HTR-8/SVneo (cell line): ENCODE results near the gene HHAT.

ENCODE experiments used
- DNase-seq: peaks from one replicate; pipeline ENCODE4 v3.0.0; 2011; ENCODE audit warnings: low spot score, mixed read lengths; ENCODE audit not compliant: insufficient read length
- FAIRE-seq: peaks from 2 replicates; lab custom pipeline; 2011; peaks lifted over from hg19 to GRCh38; lab: Jason Lieb, UNC

Gene HHAT

DNA sequence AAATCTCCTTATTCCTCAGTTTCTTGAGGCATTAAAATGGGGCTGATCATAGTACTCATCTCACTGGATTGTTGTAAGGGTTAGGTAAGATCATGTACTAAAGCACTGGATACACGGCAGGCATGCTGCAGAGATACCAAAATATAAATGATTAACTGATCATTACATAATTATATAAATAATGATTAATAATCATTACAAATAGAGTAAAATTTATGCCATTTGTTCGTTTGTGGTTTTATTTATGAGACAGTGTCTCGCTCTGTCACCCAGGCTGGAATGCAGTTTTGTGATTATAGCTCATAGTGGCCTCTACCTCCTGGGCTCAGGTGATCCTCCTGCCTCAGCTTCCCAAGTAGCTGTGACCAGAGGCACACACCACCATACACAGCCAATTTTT is 140.7 kb downstream of the HHAT start:
- DNase-seq, result no peak
- FAIRE-seq, result no peak

DNA sequence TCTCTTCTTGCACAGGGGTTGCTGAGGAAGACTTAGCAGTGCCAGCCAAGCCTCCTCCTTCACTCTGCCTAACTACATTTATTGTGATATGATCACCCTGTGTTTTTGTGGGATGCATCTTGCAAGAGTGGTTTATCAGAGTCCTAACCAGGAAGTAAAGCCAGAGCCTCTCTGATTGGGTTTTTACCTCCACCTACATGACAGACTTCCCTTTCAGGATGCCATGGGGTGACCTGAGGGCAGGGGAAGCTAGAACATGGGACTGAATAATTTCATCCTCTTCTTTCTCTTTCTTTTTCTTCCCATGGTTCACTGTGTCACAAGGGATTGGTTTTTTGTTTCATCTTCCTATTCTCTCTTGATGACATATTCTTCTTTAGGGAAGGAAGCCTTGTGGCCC is 146.6 kb downstream of the HHAT start:
- DNase-seq (no peak), FAIRE-seq (no peak)

DNA sequence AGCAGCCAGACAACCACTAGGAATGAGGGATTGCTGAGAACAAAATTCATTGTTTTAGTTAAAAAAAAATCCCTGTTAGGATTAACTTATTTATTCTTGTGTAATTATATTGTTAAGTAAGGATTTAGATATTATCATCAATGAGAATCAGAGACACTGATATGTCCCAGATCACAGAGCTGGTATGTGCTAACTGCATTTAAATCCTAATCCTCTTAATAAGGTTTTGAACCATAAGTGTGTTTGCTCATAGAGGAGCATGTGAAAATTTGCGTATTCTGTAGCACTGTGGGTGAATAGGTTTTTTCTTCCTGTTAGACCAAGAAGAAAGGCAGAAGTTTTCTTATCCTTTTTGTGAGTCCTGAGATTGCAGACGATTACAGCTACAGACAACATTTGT is 147.1 kb downstream of the HHAT start:
- DNase-seq, result no peak
- no peak for FAIRE-seq

DNA sequence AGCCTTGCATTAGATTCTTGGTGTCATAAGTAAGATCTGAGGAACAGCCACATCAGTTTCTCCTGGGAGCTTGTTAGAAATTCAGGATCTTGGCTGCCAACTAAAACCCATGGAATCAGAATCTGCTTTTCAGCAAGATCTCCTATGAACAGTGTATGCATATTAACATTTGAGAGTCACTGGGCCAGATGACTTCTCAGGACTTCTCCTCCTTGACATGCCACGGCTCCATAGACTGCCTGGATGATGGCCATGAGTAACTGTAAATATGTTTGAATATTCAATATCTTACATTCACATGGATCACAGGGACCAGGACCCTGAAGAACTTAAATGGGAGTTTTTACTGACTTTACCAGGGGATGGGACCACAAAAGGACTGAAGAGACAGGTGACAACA is 148.0 kb downstream of the HHAT start:
- no peak for DNase-seq
- FAIRE-seq, result no peak

DNA sequence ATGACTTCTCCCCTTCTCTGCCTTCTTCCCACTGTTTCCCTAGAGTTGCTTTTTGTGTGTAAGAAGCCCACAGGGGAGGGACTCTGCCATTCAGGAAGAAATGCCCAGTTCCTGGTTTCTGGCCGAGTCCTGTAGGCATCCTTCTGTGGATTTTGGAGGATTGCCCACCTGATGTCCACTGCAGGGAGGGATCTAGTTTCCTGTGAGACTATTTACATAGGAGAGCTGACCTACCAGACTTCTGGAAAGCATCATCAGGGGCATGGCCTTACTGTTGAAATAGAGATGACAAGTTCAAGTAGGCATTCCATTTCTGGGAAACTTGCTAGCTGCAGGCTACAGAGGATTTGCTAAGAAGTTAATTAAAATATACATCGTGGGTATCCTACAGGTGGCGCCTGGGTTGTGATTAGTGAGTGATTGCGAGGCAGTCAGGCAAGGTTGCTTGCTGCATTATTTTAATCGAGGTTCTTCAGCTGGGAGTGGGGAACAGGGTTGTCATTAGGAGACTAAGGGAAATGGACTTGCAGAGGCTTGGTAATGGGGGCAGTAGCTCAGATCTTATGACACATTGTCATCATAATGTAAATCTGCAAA is 148.7 kb downstream of the HHAT start:
- FAIRE-seq (no peak), DNase-seq (peak; percentile 4)

DNA sequence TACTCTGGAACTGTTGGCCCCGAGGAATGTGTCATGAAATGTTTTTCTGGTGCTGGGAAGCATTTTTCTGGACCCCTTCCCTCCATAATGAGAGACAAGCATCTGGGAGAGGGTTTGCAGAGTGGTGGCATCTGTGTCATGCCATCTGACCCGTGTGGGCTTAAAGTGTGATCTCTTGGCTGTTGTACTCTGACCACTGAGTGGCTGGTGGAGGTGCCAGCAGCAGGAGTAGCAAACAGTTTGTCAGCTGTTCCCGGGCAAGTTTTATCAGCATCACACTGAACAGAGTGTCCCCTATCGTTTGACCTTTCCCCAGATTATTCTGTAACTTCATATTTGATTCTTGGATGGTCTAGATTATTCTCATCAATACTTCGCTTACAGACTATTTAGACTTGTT is 150.1 kb downstream of the HHAT start:
- FAIRE-seq, result no peak
- DNase-seq, result no peak

DNA sequence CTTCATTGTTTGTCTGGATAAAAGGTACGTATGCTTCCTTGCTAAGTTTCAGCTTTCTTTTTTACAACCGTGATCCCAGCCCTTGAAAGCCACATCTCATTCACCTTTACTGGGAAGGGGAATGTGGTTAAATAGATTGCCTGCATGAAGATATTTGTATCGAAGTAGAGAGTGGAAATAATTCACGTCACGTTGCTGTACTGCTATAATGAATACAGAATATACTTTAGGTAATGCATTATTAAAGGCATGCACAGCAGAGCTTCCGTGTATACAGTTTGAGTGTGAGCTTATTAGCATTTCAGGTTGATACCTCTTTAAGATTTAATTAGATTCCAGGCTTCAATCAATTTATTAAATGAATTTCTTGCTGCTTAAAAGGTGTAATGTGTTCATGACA is 153.8 kb downstream of the HHAT start:
- DNase-seq, result no peak

DNA sequence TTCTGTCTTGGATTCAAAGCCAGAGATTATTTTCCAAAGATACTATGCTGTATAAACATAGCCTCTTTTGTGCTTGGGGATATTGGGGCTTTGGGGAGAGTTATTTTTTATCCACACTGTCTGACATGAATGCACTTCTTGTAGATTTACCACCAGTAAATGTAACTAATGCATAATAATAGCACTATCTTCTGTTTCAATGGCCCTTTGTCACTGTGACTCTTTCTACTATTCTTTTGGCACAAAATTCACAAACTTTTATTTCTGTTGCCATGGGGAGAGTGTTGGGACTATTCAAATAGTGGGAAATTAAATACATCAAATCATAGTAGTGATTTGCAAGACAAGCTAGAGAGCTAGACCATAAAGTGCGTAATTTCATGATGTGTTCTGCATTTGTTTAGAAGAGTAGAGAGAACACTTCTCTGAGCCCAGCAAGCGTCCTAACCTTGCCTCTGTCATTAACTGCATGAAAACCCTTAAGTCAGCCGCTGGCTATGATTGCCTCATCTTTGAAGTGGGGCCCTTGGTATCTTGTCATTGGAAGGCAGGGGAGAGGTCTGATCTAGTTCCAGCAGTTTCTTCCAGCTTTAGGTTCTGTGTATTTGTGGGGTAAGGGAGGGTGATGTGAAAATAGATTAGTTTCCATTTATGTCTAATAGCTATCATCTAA is 154.4 kb downstream of the HHAT start:
- no peak for DNase-seq
- FAIRE-seq, result no peak

More for the DNA sequence above, 153.8 kb downstream of the HHAT start:
- no peak for FAIRE-seq

DNA sequence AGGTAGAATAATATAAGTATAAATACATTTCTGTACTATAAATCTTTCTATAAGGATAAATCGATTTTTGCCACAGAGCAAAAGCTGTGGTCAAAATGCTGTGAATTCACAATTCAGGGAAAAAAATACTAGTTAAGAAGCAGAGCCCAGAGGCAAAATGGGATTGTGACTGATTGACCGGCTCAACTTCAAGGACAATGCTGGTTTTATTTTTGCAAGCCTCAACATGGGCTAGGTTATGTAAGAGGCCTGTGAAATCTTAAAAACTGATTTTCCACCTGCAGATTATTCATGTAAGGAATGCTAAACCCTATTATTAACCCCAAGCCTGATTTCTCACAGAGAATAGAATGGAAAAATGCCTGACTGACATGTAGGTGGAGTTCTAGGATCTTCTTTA is 155.1 kb downstream of the HHAT start:
- DNase-seq (no peak), FAIRE-seq (no peak)

DNA sequence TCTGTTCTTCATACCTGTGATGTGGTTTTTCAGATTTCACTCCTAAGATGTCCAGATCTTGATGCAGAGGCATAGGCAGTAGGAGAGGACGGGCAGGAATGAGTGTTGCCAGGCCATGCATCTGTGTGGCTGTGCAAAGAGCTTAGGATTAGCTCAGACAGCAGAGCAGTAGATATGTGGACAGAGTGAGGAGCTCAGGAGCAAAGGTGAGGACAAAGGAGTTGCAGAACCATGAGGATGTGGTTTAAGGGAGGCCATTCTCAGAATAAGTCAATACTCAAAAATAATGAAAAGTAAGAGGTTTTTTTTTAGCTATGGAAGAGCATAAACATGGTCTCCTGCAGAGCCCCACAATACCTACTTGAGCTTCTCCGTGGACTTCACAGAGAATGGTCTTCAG is 158.3 kb downstream of the HHAT start:
- no peak for FAIRE-seq
- DNase-seq, result no peak

DNA sequence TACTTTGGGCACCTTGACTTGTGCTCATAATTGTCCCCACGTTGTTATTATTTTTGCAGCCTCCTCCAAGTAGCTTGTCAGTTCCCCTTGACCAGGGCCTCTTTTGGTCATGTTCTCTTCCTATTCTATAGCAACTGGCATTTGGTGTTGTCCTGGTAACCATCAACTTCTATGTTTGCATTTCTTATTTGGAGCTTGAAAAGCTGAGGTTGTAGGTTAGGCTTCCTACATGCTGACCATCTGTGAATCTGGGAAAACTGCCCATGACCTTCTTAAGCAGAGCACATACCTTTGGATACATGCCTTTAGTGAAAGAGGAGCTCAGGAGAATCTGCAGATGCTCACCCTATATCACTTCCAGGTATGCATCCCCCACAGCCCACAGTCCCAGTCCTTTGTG is 160.8 kb downstream of the HHAT start:
- FAIRE-seq (no peak), DNase-seq (no peak)

DNA sequence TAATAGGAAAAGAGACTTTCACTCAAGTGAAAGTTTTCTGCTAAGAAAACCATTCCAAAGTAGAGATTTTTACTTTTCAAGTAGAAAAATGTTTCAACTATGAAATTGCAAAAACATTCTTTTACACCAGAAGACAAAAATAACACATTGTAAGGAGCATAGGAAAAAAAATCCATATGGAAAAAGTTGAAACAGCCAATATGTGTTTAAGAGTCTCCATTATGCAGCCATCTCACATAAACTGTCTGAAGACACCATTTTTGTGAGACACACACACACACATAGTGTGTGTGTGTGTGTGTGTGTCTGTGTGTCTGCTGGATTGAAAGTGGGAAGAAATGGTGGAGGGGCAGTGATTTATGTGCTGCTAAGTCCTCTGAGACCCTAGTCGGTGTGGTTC is 162.1 kb downstream of the HHAT start:
- DNase-seq, result no peak
- no peak for FAIRE-seq

DNA sequence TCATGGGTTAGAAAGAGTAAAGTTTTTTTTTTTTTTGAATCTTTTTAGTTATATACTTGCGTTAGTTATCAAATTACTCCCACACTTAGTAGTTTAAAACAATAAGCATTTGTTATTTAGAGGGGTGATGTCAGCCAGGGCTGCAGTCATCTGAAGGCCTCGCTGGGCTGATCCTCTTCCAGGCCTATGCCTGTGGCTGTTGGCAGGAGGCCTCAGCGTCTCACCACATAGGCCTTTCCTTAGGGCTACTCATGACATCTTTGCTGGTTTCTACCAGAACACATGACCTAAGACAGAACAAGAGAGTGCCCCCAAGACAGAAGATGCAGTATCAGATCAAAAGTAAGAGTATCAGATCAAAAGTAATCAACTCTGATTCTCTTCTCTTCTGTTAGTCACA is 167.4 kb downstream of the HHAT start:
- DNase-seq (no peak), FAIRE-seq (no peak)

DNA sequence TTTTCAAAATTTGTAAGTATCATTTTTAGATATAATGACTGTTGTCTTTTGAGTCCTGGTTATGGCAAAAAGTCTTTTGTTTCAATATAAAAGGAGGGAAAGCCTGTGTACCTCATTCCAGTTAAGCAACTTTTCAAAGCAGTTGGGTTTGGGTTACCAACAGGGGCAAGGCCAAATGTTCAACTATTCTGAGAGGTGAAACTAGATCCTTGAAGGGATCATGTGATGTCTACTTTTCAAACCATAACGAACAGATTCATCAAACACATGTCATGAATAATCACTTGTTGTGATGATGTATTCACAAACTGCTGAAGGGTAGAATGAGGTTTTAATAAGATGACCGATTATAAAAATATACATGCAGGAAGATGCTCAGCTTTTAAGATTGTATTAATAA is 171.3 kb downstream of the HHAT start:
- FAIRE-seq (no peak), DNase-seq (no peak)

DNA sequence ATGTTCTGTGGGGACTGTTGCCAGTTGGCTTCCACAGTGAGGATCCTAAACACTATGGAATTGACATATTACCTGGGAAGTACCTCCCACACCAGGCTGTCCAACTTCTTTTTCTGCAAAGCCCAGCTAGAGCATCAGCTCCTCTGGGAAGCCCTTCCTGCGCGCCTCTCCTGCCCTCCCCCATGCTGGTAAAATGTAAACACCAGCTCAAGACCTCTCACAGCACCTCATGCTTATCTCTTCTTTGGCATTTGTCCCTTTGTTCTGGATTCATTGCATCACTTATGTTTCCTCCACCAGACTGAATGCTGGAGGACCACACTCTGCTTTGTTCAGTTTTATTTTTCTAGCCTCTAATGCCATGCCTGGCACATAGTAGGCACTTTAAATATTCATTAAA is 172.1 kb downstream of the HHAT start:
- DNase-seq (no peak), FAIRE-seq (no peak)

DNA sequence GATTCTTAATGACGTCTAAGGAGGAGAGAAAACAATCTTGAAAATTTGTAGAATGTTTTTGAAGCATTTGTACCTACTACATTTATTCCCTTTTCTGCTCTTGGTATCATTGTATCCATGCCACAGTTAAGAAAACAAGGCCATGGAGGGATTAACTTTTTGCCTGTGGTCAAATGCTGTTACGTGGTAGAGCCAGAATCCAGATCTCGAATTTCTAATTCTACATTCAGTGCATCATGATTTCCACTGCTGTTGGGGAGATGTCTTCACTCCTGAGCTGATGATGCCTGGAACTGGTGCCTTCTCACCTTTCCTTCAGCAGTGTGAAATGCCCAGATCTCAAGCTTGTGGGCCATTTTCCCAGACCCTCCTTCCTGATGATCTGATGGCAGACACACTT is 175.6 kb downstream of the HHAT start:
- no peak for FAIRE-seq
- no peak for DNase-seq

DNA sequence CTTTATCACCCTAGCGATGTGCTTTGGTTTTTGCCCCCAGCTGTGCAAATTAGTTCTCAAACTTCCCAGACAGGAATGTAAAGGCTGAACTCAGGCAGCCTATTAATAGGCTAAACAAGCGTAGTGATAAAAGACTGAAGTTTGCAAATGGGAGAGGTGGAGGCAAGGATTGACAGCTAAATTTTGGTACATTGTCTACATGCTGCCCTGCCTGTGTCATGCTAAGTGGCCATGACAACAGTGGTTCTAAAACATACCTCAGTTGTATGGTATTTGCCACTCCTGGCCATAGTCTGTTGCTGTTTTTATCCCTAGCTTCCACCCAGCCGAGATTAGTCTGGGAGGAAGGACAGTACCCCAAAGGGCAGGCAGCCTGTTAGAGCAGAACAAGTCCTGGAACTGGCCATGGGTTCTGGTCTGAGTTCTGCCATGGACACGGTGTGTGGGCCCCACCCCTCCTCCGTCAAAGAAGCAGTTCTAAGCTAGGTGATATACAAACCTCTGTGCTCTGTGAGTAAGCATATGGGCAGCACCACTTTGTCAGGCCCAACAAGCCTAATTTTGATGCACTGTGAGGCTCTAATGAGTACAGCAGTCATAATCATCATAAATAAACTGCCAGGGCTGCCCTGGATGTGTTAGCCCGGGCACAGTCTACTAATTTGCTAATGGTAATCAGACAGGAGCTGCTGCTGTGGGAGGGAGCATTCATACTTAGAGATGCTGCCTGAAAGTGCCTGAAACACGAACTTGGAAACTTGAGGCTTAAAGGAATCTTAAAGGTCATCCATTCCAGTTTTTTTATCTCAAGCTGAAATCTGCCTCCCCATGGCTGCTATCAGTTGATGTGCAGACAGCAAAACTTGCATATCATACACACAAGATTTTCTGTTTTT is 177.1 kb downstream of the HHAT start:
- FAIRE-seq, result peak; percentile 66
- no peak for DNase-seq

DNA sequence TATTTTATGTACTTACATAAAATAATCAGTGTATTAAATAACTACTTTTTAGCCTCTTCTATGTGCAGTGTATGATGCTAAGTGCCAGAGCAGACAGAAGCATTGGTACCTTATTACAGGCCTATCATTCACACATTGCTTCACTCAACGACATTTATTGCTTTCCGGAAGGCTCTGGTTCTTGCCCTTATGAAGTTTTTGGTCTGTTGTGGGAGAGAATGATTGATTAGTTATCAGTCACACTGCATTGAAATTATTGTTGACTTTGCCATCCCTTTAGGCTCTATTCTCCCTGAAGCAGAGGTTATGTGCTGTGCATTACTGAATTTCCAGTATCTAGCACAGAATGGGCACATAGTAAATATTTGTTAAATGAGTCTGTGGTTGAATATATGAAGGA is 178.0 kb downstream of the HHAT start:
- FAIRE-seq (no peak), DNase-seq (no peak)

DNA sequence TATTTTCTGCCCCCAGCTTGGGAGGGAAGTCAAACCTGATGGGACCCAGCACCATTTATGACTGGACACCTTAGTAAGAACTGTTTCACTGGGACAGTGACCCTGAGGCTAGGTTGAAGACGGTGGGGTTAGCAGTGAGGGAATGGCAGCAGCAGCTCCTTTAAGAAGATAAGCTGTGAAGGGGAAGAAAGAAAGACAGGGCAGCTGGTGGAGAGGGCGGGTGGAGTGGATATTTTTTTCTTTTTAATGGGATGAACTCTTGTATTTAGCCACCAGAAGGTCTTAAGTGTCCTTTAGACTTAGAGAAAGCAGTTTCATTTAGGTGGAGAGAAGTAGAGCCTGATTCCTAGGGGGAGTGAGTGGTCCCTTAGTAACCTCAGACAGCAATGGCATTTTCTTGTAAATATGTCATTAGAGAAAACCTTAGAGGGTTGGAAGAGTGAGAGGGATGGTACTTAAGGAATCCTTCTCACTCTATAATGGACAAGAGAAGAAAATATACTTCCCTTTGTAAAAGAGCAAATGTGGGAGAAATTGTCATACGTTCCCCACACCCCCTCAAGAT is 187.5 kb downstream of the HHAT start:
- FAIRE-seq (no peak), DNase-seq (no peak)

DNA sequence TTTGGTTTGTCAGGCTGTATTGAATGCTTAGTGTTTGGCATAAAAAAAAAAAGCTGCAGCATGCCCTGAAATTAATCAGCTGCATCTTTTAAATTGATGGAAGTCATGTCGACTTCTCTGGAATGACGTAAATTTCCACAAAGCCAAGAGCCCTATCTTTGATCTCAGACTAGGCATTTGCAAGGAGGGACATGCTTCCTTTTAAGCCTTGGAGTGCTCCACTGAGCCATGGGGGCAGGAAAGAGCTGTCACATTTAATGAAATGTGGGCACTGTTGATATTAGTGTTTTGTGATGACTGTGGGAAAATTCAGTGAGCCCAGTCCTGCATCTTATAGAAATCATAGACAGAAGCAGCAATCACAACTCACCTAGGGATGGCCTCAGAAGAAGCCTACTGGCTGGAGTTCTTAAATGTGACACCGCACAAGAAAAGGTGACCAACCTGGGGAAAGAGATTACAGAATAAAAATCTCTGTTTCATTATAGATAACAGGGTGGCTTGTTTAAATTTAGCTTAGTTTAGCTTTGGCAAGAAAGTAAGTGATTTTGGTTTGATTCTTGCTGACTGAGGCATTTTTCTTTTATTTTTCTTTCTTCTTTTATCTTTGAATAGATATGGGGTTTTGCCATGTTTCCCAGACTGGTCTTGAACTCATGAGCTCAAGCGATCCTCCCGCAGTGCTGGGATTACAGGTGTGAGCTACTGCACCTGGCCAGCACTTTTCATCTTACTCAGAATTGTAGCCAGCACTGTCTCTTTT is 188.2 kb downstream of the HHAT start:
- DNase-seq (no peak), FAIRE-seq (no peak)
